GM19099 (cell line): ENCODE data around the gene BCL11A.

ENCODE experiments used
- POLR2A ChIP-seq: IDR thresholded peaks from 3 replicates; pipeline ENCODE4 v1.6.1; 2011; ENCODE audit warnings: low read depth; ENCODE audit not compliant: insufficient read length; ENCODE audit errors: extremely low read depth

The BCL11A gene

GRCh38 chr2:60567919-60568768 is 14.7 kb upstream of the BCL11A start:
- no peak for TF ChIP-seq POLR2A

- no peak for TF ChIP-seq POLR2A
Measured at GRCh38 chr2:60567096-60567495, 13.6 kb upstream of the BCL11A start.

- TF ChIP-seq POLR2A: no peak
Measured at GRCh38 chr2:60565472-60565871, 12.0 kb upstream of the BCL11A start.

GRCh38 chr2:60560734-60561644 is 7.5 kb upstream of the BCL11A start:
- TF ChIP-seq POLR2A: no peak

- no peak for TF ChIP-seq POLR2A
Measured at GRCh38 chr2:60559880-60560279, 6.4 kb upstream of the BCL11A start.

GRCh38 chr2:60558536-60558935 is 5.1 kb upstream of the BCL11A start:
- TF ChIP-seq POLR2A: no peak

GRCh38 chr2:60557486-60557864 is 4.0 kb upstream of the BCL11A start:
- no peak for TF ChIP-seq POLR2A

- TF ChIP-seq POLR2A: no peak
Measured at GRCh38 chr2:60556576-60557485, 3.4 kb upstream of the BCL11A start.

- TF ChIP-seq POLR2A: no peak
Measured at GRCh38 chr2:60556175-60556574, 2.7 kb upstream of the BCL11A start.

GRCh38 chr2:60555783-60556139 is 2.3 kb upstream of the BCL11A start:
- no peak for TF ChIP-seq POLR2A

GRCh38 chr2:60555066-60555782 is 1.8 kb upstream of the BCL11A start:
- peak; percentile 45 for TF ChIP-seq POLR2A

GRCh38 chr2:60554646-60555065 is 1.2 kb upstream of the BCL11A start:
- no peak for TF ChIP-seq POLR2A

- TF ChIP-seq POLR2A: no peak
Measured at GRCh38 chr2:60554074-60554645, 706 bp upstream of the BCL11A start.
